Adrenal gland (tissue), 12 donors: Measurements from ENCODE around the gene THBS2. TPM values are rescaled to one million over a fixed set of nuclear protein-coding genes. Genes with fewer than 3 reads are reported as not detected.
A peak's percentile ranks its signal among the peaks of the same experiment; 100 is the strongest.

Source experiments
- DNase-seq, 7 donors: peaks; one replicate each; pipeline ENCODE4 v3.0.0-alpha.2; 2019 to 2020
- H3K27ac ChIP-seq, 5 donors: fragments of 200-600 bp; sonication (generic) in 4 of 5; 1 replicate in 3 of 5; 2 replicates in 2 of 5; pipeline versions ENCODE4 v1.5.1 to v1.8.0; 2016 to 2020; ENCODE audit warnings: mild to moderate bottlenecking in 1 of 5
- H3K27me3 ChIP-seq: fragments of 200-600 bp; 2 replicates; pipeline ENCODE4 v1.8.0; 2021
- H3K36me3 ChIP-seq, 2 donors: fragments of 200-600 bp; replicated peaks in 1 of 2; 1 replicate in 1 of 2; 2 replicates in 1 of 2; pipeline versions ENCODE4 v1.5.1 to v1.8.0; 2018 to 2022
- H3K4me1 ChIP-seq, 2 donors: fragments of 200-600 bp; replicated peaks in 1 of 2; 1 replicate in 1 of 2; 2 replicates in 1 of 2; pipeline versions ENCODE4 v1.5.1 to v1.8.0; 2018 to 2021
- H3K4me3 ChIP-seq, 4 donors: fragments of 200-600 bp; sonication (generic) in 3 of 4; one replicate each; pipeline ENCODE4 v1.5.1; 2016 to 2018
- H3K9me3 ChIP-seq, 3 donors: fragments of 200-600 bp; sonication (generic) in 1 of 3; replicated peaks in 1 of 3; 1 replicate in 2 of 3; 2 replicates in 1 of 3; pipeline versions ENCODE4 v1.5.1 to v1.8.0; 2016 to 2021
- CTCF ChIP-seq, 6 experiments: fragments of 450-650 bp in 4 of 6; fragments of 200-600 bp in 2 of 6; sonication (generic) in 1 of 6; IDR thresholded peaks; 1 replicate in 5 of 6; 2 replicates in 1 of 6; pipeline versions ENCODE4 v1.5.1 to v1.8.0; 2016 to 2021; ENCODE audit warnings: antibody characterized with exemption in 6 of 6, mild to moderate bottlenecking in 2 of 6, moderate library complexity in 1 of 6
- POLR2A ChIP-seq, 2 donors: fragments of 450-650 bp; IDR thresholded peaks; one replicate each; pipeline ENCODE4 v1.6.1; 2017; ENCODE audit warnings: antibody characterized with exemption in 2 of 2, mild to moderate bottlenecking in 2 of 2, moderate library complexity in 1 of 2
- WGBS, 4 donors: extraction: QIAGEN DNeasy Blood & Tissue Kit in 2 of 4; methylation state at CpG; one replicate each; pipeline versions ENCODE4 v1.1.5 to v1.1.7; 2013 to 2017; 5-methylcytosine and 5-hydroxymethylcytosine counted together
- intact Hi-C, 2 donors: fragments of 100-400 bp; cut with DNase I; formaldehyde crosslinking; loops; one replicate each; pipeline versions ENCODE4 v1.14.1 to v1.15.0; 2022 to 2023
- polyA plus RNA-seq, 3 donors: library from polyadenylated mRNA; stranded (reverse); fragments of 200-250 nt in 2 of 3; fragments of 350-450 nt in 1 of 3; fragmentation: Illumina TruSeq in 1 of 3; extraction: RNeasy Lipid Tissue Mini Kit (QIAGEN cat#74804) in 1 of 3; gene quantifications; one replicate each; pipeline ENCODE4 v1.2.3, GENCODE V29; 2013 to 2014
- total RNA-seq, 9 donors: library from RNA; depleted of rRNA in 4 of 9; stranded (reverse); fragments of >200 nt in 4 of 9; fragments of 120-200 nt in 1 of 9; fragmentation: NEBNext Ultra II Directional in 1 of 9; extraction: Animal tissue kit (Norgen Biotek cat#: 25700) in 1 of 9; gene quantifications; one replicate each; pipeline versions ENCODE4 v1.1.0 to v1.2.4, GENCODE V29; 2013 to 2023
- donor health status: healthy with polysubstance abuse.
- donor health status: Bipolar disorder and iron deficiency.
- donor health status: DM: yes; HTN: yes; CAD: no.
- donor health status: DM: no; HTN: no; CAD: no.
- donor health status: DM: no; HTN: no; CAD: no.
- donor health status: DM: yes; HTN: yes; CAD: no.

THBS2 gene
- total and polyA plus RNA-seq, 12 donors = 5.6 to 72.7 (median 14.8) TPM

- Histone ChIP-seq H3K27me3 (peaks cover 4% of the 10 kb centered on the region), H3K4me3 (no peak overlapping the region), H3K36me3 (peaks cover 0 to 5% of the 10 kb centered on the region in 2 donors), H3K4me1 (peaks cover 5 to 7% of the 10 kb centered on the region in 2 donors), H3K9me3 (no peaks in the 10 kb centered on the region), H3K27ac (no peak overlapping the region)
- TF ChIP-seq CTCF (IDR thresholded peaks at IDR 0.05) (no peak), POLR2A (IDR thresholded peaks at IDR 0.05) (no peak)
- intact Hi-C loops = no loop called here
- peak in 5 of 7 donors; percentile 23 to 69 (median 62) for DNase-seq
- WGBS, 4 donors = 62 to 76% (median 72%) methylated on average over 14 to 16 of the region's 16 CpGs
Observed at GRCh38 chr6:169249057-169249456, 4.6 kb downstream of the THBS2 start.

GRCh38 chr6:169248521-169248971 is 5.1 kb downstream of the THBS2 start:
- WGBS, 4 donors = 95 to 97% (median 96%) methylated on average over 21 to 36 of the region's 36 CpGs
- Histone ChIP-seq H3K9me3 (no peaks in the 10 kb centered on the region), H3K36me3 (peaks cover 0 to 5% of the 10 kb centered on the region in 2 donors), H3K27me3 (peaks cover 4% of the 10 kb centered on the region), H3K4me3 (no peak overlapping the region), H3K27ac (no peak overlapping the region), H3K4me1 (peaks cover 5 to 7% of the 10 kb centered on the region in 2 donors)
- no peak for TF ChIP-seq CTCF (IDR thresholded peaks at IDR 0.05)
- no peak for TF ChIP-seq POLR2A (IDR thresholded peaks at IDR 0.05)
- intact Hi-C loops = no loop called here
- DNase-seq = peak in 2 of 7 donors; percentile 11 to 20

GRCh38 chr6:169247991-169248390 is 5.7 kb downstream of the THBS2 start:
- H3K4me1 ChIP-seq = peaks cover 5 to 7% of the 10 kb centered on the region in 2 donors
- intact Hi-C loops = no loop called here
- TF ChIP-seq CTCF (IDR thresholded peaks at IDR 0.05) = no peak
- TF ChIP-seq POLR2A (IDR thresholded peaks at IDR 0.05) = no peak

GRCh38 chr6:169247419-169247818 is 6.2 kb downstream of the THBS2 start:
- no peaks in the 10 kb centered on the region for H3K9me3 ChIP-seq
- TF ChIP-seq CTCF (IDR thresholded peaks at IDR 0.05) = no peak
- TF ChIP-seq POLR2A (IDR thresholded peaks at IDR 0.05) = no peak
- peaks cover 0 to 5% of the 10 kb centered on the region in 2 donors for H3K36me3 ChIP-seq
- no peak overlapping the region for H3K4me3 ChIP-seq
- H3K27ac ChIP-seq = no peak overlapping the region
- peak in 1 of 7 donors; percentile 2 for DNase-seq
- intact Hi-C loops = no loop called here
- peaks cover 4% of the 10 kb centered on the region for H3K27me3 ChIP-seq
- peaks cover 5 to 7% of the 10 kb centered on the region in 2 donors for H3K4me1 ChIP-seq
- WGBS, 4 donors = 88 to 90% (median 89%) methylated on average over 4 of the region's 4 CpGs

More at GRCh38 chr6:169247991-169248390, 5.7 kb downstream of the THBS2 start:
- Histone ChIP-seq H3K9me3 (no peaks in the 10 kb centered on the region), H3K27me3 (peaks cover 4% of the 10 kb centered on the region), H3K4me3 (no peak overlapping the region), H3K36me3 (peaks cover 0 to 5% of the 10 kb centered on the region in 2 donors), H3K27ac (no peak overlapping the region)
- DNase-seq = no peak
- WGBS, 4 donors = 84 to 97% (median 90%) methylated on average over 6 to 8 of the region's 8 CpGs
